NCI-H460 (cell line): ENCODE data around the gene C8G. TPM values are rescaled to one million over a fixed set of nuclear protein-coding genes. Genes with fewer than 3 reads are reported as not detected.

Experiments used
- DNase-seq: peaks from one replicate; pipeline ENCODE4 v3.0.0-alpha.2; 2016; ENCODE audit warnings: low read depth; ENCODE audit errors: extremely low read depth
- polyA plus RNA-seq: library from polyadenylated mRNA; depleted of rRNA; stranded (reverse); fragments of >200 nt; gene quantifications from 2 replicates; pipeline ENCODE4 v1.2.3, GENCODE V29; 2014; cell fraction: nucleus; rRNA removed
- total RNA-seq: library from RNA; depleted of rRNA; stranded (reverse); fragments of >200 nt; shearing (Covaris generic); gene quantifications from 2 replicates; pipeline ENCODE4 v1.2.3, GENCODE V29; 2014; rRNA removed

Gene C8G
- total RNA-seq, result 0.92 TPM in 1 of 2 replicates, not detected in the other
- polyA plus RNA-seq, result not detected in 2 replicates

GRCh38 chr9:136944519-136945332 lies at the start of gene C8G, which contains the start of gene FBXW5:
TSS of gene C8G (plus strand) at chr9:136945243. CDS start at chr9:136945321, 78 bp downstream.
TSS of gene FBXW5 (minus strand) at chr9:136944738. CDS start at chr9:136944083, 655 bp downstream.
- DNase-seq, result peak; percentile 94

GRCh38 chr9:136896027-136896426 lies 49.0 kb upstream of the C8G start:
- no peak for DNase-seq

GRCh38 chr9:136898483-136899100 lies 46.5 kb upstream of the C8G start:
- DNase-seq, result no peak

- no peak for DNase-seq
These were observed 45.8 kb upstream of the C8G start for GRCh38 chr9:136899196-136899595.

GRCh38 chr9:136900556-136900955 lies 44.5 kb upstream of the C8G start:
- DNase-seq, result no peak

- DNase-seq, result no peak
These were observed 44.0 kb upstream of the C8G start for GRCh38 chr9:136900988-136901515.

- no peak for DNase-seq
These were observed 43.4 kb upstream of the C8G start for GRCh38 chr9:136901516-136902258.

- DNase-seq, result no peak
These were observed 42.7 kb upstream of the C8G start for GRCh38 chr9:136902259-136902821.

GRCh38 chr9:136903041-136903554 lies 41.9 kb upstream of the C8G start:
- peak; percentile 87 for DNase-seq

- no peak for DNase-seq
These were observed 38.8 kb upstream of the C8G start for GRCh38 chr9:136906266-136906665.

GRCh38 chr9:136907011-136907914 lies 37.8 kb upstream of the C8G start:
- no peak for DNase-seq

- DNase-seq, result no peak
These were observed 34.7 kb upstream of the C8G start for GRCh38 chr9:136910197-136910900.

- DNase-seq, result no peak
These were observed 34.2 kb upstream of the C8G start for GRCh38 chr9:136910901-136911245.

- no peak for DNase-seq
These were observed 31.2 kb upstream of the C8G start for GRCh38 chr9:136913701-136914438.

GRCh38 chr9:136915632-136916329 lies 29.3 kb upstream of the C8G start:
- no peak for DNase-seq

- DNase-seq, result no peak
These were observed 28.5 kb upstream of the C8G start for GRCh38 chr9:136916330-136917184.

- DNase-seq, result no peak
These were observed 27.1 kb upstream of the C8G start for GRCh38 chr9:136917902-136918301.
